PC-9 (cell line): ENCODE data around the gene SYNPR. TPM values are rescaled to one million over a fixed set of nuclear protein-coding genes. Genes with fewer than 3 reads are reported as not detected.

ENCODE experiments used
- BruUV-seq: library from RNA; stranded (reverse); fragments of 400-500 nt; replicated peaks from 2 replicates; lab custom pipeline; 2021; lab: Mats Ljungman, UMichigan
- CTCF ChIA-PET: fragments of 300-600 bp; sonication (Branson Sonifier 250); formaldehyde crosslinking; loops from one replicate; lab custom pipeline; 2022; ENCODE audit warnings: antibody characterized with exemption; lab: Charles Lee
- POLR2A ChIA-PET: fragments of 300-600 bp; sonication (Branson Sonifier 250); formaldehyde crosslinking; loops from one replicate; lab custom pipeline; 2022; ENCODE audit warnings: antibody characterized with exemption; ENCODE audit not compliant: unreplicated experiment; lab: Charles Lee
- DNase-seq, 2 experiments: peaks; one replicate each; pipeline versions ENCODE4 v3.0.0 to v3.0.0-alpha.2; 2015 to 2022; ENCODE audit warnings: mixed read lengths in 1 of 2
- H2AFZ ChIP-seq: fragments of 200-600 bp; sonication (generic); 2 replicates; pipeline ENCODE4 v1.8.1; 2017; ENCODE audit warnings: antibody characterized with exemption
- H3F3A ChIP-seq: fragments of 200-600 bp; sonication (generic); 2 replicates; pipeline ENCODE4 v1.8.1; 2017; ENCODE audit warnings: antibody characterized with exemption, mild to moderate bottlenecking, low read depth; ENCODE audit not compliant: insufficient read depth
- H3K27ac ChIP-seq: fragments of 200-600 bp; sonication (generic); 2 replicates; pipeline ENCODE4 v1.6.1; 2016; ENCODE audit warnings: mixed run types
- H3K27me3 ChIP-seq: fragments of 200-600 bp; sonication (generic); 2 replicates; pipeline ENCODE4 v1.6.1; 2016; ENCODE audit warnings: low read depth, mixed run types; ENCODE audit not compliant: insufficient read depth
- H3K36me3 ChIP-seq: fragments of 200-600 bp; sonication (generic); 2 replicates; pipeline ENCODE4 v1.6.1; 2016; ENCODE audit warnings: low read depth, mixed run types
- H3K4me1 ChIP-seq: fragments of 200-600 bp; sonication (generic); replicated peaks from 2 replicates; pipeline ENCODE4 v1.6.1; 2016; ENCODE audit warnings: mixed run types; ENCODE audit not compliant: insufficient read depth
- H3K4me2 ChIP-seq: fragments of 200-600 bp; sonication (generic); 2 replicates; pipeline ENCODE4 v1.6.1; 2017; ENCODE audit warnings: mixed run types
- H3K4me3 ChIP-seq: fragments of 200-600 bp; sonication (generic); 2 replicates; pipeline ENCODE4 v1.6.1; 2016; ENCODE audit warnings: mixed run types
- H3K79me2 ChIP-seq: fragments of 200-600 bp; sonication (generic); 2 replicates; pipeline ENCODE4 v1.6.1; 2017; ENCODE audit warnings: low read depth, mixed run types
- H3K9me2 ChIP-seq: fragments of 200-600 bp; sonication (generic); 2 replicates; pipeline ENCODE4 v1.8.1; 2017; ENCODE audit warnings: mild to moderate bottlenecking; ENCODE audit not compliant: insufficient read depth
- H3K9me3 ChIP-seq: fragments of 200-600 bp; sonication (generic); 2 replicates; pipeline ENCODE4 v1.8.1; 2016; ENCODE audit warnings: low read depth; ENCODE audit not compliant: insufficient read depth
- H4K20me1 ChIP-seq: fragments of 200-600 bp; sonication (generic); 2 replicates; pipeline ENCODE4 v1.8.1; 2017; ENCODE audit not compliant: insufficient read depth
- EZH2 ChIP-seq: fragments of 200-600 bp; sonication (generic); IDR thresholded peaks from 2 replicates; pipeline ENCODE4 v1.8.0; 2017; ENCODE audit warnings: antibody characterized with exemption, low read depth
- intact Hi-C: fragments of 100-400 bp; cut with micrococcal nuclease; formaldehyde crosslinking; loops from one replicate; pipeline ENCODE4 v1.10.0; 2022; ENCODE audit not compliant: unreplicated experiment
- total RNA-seq: library from RNA; stranded (reverse); gene quantifications from 2 replicates; pipeline ENCODE4 v1.2.3, GENCODE V29; 2021
- TF ChIP-seq, protein P1 (sequence below): fragments of 200-600 bp; sonication (generic); conservative IDR thresholded peaks from 2 replicates; pipeline ENCODE4 v1.6.1; 2017; ENCODE audit warnings: mixed run types, antibody characterized with exemption, mild to moderate bottlenecking, moderate library complexity

SYNPR gene
- total RNA-seq, 1 experiment from 2014 or later: not detected

DNA sequence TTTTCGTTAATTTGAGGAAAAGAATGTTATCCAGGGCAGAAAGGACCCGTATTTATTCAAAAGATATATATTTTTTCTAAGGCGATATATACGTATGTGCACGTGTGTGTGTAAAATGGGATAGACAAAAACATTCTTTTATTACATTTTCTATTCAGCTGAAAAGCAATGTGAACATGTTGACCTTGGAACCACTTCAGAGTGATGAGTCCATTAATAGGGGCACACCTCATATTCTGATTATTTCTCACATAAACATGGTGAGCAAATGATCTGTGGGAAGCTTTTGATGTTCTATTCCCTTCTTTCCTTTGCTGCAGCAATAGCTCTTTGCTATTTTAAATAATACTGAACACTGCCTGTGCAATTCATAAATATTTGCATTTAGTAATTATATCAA is 87.6 kb downstream of the SYNPR start:
- Histone ChIP-seq H3K79me2 (no peaks in the 10 kb centered on the region), H2AFZ (no peak overlapping the region), H3K4me1 (no peaks in the 10 kb centered on the region), H3K9me2 (no peaks in the 10 kb centered on the region), H3K4me2 (no peak overlapping the region), H3K36me3 (no peaks in the 10 kb centered on the region), H3K4me3 (no peak overlapping the region), H3K27me3 (no peaks in the 10 kb centered on the region), H3F3A (no peaks in the 10 kb centered on the region), H3K27ac (no peak overlapping the region), H3K9me3 (no peaks in the 10 kb centered on the region), H4K20me1 (no peaks in the 10 kb centered on the region)
- BruUV-seq: no TSS peak
- TF ChIP-seq, protein P1, sequence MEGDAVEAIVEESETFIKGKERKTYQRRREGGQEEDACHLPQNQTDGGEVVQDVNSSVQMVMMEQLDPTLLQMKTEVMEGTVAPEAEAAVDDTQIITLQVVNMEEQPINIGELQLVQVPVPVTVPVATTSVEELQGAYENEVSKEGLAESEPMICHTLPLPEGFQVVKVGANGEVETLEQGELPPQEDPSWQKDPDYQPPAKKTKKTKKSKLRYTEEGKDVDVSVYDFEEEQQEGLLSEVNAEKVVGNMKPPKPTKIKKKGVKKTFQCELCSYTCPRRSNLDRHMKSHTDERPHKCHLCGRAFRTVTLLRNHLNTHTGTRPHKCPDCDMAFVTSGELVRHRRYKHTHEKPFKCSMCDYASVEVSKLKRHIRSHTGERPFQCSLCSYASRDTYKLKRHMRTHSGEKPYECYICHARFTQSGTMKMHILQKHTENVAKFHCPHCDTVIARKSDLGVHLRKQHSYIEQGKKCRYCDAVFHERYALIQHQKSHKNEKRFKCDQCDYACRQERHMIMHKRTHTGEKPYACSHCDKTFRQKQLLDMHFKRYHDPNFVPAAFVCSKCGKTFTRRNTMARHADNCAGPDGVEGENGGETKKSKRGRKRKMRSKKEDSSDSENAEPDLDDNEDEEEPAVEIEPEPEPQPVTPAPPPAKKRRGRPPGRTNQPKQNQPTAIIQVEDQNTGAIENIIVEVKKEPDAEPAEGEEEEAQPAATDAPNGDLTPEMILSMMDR: no peak
- no peak for TF ChIP-seq EZH2
- intact Hi-C loops: no loop called here
- CTCF ChIA-PET: no interaction called here
- no peak for DNase-seq
- POLR2A ChIA-PET: no interaction called here

DNA sequence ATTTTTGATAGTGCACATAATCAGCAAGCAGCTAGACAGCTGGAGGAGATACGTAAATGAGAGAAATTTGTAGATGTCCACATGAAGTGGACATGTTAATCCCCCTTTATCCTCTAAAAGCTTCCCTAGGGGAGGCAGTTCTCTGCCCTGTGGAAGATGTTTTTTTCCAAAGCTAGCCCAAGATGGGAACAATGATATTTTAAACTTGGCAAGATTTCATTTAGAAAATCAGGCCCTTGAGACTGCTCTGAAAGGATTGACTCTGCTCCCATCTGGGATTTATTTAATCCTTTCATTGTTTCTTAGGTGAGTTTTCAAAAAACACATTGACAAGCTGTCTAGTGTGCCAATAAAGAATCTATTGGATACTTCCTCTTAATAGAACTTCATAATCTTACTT is 92.0 kb downstream of the SYNPR start:
- H3K27me3 ChIP-seq: no peaks in the 10 kb centered on the region
- no peaks in the 10 kb centered on the region for H3K9me2 ChIP-seq
- H4K20me1 ChIP-seq: no peaks in the 10 kb centered on the region
- no peaks in the 10 kb centered on the region for H3K79me2 ChIP-seq
- no TSS peak for BruUV-seq
- H3K36me3 ChIP-seq: no peaks in the 10 kb centered on the region
- no peak for DNase-seq
- H3K27ac ChIP-seq: no peak overlapping the region
- H2AFZ ChIP-seq: no peak overlapping the region
- TF ChIP-seq, protein P1: no peak
- TF ChIP-seq EZH2: no peak
- H3F3A ChIP-seq: no peaks in the 10 kb centered on the region
- intact Hi-C loops: no loop called here
- ChIA-PET POLR2A (no interaction called here), CTCF (no interaction called here)
- H3K4me1 ChIP-seq: no peaks in the 10 kb centered on the region
- H3K9me3 ChIP-seq: no peaks in the 10 kb centered on the region
- H3K4me3 ChIP-seq: no peak overlapping the region
- H3K4me2 ChIP-seq: no peak overlapping the region

DNA sequence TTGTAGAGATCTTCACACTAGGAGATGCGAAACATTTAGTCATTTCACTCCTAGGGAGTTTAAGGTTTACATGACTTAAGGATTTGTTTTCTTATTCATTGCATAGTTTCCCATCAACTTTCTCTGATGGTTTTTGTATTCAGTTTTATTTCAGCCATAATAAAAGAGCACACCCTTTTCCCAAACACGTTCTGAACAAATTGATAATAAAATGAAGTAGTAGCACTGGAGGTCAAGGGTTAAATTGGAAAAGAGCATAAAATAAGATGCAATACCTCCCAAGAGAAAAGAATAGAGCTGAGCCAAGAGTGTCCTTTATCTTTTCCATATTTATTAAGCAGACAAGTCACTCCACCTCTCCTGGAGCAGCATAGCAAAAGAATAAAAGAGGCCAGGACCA is 104.9 kb downstream of the SYNPR start:
- no peak overlapping the region for H3K4me3 ChIP-seq
- H4K20me1 ChIP-seq: no peaks in the 10 kb centered on the region
- no peaks in the 10 kb centered on the region for H3K9me3 ChIP-seq
- no peaks in the 10 kb centered on the region for H3K27me3 ChIP-seq
- H3K36me3 ChIP-seq: no peaks in the 10 kb centered on the region
- H3K9me2 ChIP-seq: no peaks in the 10 kb centered on the region
- no peak overlapping the region for H3K27ac ChIP-seq
- no TSS peak for BruUV-seq
- TF ChIP-seq, protein P1: no peak
- TF ChIP-seq EZH2: no peak
- ChIA-PET CTCF (no interaction called here), POLR2A (no interaction called here)
- H3F3A ChIP-seq: no peaks in the 10 kb centered on the region
- no peak for DNase-seq
- no peak overlapping the region for H3K4me2 ChIP-seq
- H3K4me1 ChIP-seq: no peaks in the 10 kb centered on the region
- intact Hi-C loops: no loop called here
- no peak overlapping the region for H2AFZ ChIP-seq
- H3K79me2 ChIP-seq: no peaks in the 10 kb centered on the region
